Fibroblast of villous mesenchyme (primary cell): ENCODE measurements around the gene TMEM9B. TPM values are rescaled to one million over a fixed set of nuclear protein-coding genes. Genes with fewer than 3 reads are reported as not detected.

ENCODE experiments used
- DNase-seq: peaks from one replicate; pipeline ENCODE4 v3.0.0-alpha.2; 2010; ENCODE audit warnings: low read depth
- H3K4me3 ChIP-seq: 2 replicates; pipeline ENCODE4 v1.5.1; 2011; ENCODE audit warnings: low read depth, mild to moderate bottlenecking, low read length
- small RNA-seq: library from RNA; depleted of rRNA; stranded (forward); fragments of <200 nt; gene quantifications from one replicate; pipeline ENCODE3, GENCODE V24; 2012
- total RNA-seq: library from RNA; depleted of rRNA; stranded (reverse); fragments of >200 nt; gene quantifications from 2 replicates; pipeline ENCODE4 v1.2.3, GENCODE V29; 2012
- TF ChIP-seq, protein P1 (sequence below): IDR thresholded peaks from 2 replicates; pipeline ENCODE4 v1.5.1; 2012; ENCODE audit warnings: low read depth, mild to moderate bottlenecking, low read length; ENCODE audit not compliant: insufficient read depth

The TMEM9B gene
- total RNA-seq, 1 donor, result 43.2 TPM

DNA sequence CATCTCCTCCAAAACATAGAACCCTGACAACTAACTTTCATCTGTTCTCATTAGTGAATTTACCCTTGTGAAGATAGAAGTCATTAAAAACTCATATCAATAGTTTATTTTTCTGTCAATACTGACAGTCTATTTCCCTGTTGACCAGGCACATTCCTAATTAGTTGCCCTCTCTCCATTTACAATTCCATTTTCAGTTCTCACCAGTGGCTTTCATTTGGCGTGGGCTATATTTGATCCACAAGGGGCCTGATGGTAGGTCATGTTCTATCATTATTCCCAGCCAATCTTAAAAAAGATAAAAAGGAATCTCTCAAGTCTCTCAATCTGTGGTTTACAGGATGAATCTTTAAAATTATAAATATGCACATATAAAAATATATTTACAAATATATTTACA is 57.1 kb downstream of the TMEM9B start:
- TF ChIP-seq, protein P1, sequence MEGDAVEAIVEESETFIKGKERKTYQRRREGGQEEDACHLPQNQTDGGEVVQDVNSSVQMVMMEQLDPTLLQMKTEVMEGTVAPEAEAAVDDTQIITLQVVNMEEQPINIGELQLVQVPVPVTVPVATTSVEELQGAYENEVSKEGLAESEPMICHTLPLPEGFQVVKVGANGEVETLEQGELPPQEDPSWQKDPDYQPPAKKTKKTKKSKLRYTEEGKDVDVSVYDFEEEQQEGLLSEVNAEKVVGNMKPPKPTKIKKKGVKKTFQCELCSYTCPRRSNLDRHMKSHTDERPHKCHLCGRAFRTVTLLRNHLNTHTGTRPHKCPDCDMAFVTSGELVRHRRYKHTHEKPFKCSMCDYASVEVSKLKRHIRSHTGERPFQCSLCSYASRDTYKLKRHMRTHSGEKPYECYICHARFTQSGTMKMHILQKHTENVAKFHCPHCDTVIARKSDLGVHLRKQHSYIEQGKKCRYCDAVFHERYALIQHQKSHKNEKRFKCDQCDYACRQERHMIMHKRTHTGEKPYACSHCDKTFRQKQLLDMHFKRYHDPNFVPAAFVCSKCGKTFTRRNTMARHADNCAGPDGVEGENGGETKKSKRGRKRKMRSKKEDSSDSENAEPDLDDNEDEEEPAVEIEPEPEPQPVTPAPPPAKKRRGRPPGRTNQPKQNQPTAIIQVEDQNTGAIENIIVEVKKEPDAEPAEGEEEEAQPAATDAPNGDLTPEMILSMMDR, result no peak
- no peak for DNase-seq
- H3K4me3 ChIP-seq, result no peak overlapping the region

DNA sequence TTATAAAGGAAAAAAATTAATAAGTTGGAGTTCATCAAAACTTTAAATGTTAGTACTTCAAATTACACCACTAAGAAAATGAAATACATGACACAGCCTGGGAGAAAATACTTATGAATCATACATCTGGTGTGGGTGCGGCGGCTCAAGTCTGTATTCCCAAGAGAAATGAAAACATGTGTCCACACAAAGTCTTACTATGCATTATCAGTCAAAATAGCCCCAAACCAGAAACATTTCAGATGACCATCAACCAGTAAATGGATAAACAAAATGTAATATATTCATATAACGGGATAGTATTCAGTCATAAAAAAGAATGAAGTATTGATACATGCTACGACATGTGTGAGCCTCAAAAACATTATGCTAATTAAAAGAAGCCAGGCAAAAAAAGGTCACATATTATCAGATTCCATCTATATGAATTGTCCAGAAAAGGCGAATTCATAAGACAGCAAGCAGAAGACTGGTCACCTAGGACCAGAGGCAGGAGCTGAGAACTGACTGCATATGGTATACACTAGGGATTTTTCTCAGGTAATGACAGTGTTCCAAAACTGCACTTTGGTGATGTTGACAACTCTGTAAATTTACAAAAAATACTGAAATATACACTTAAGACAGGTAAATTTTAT is 58.6 kb downstream of the TMEM9B start:
- DNase-seq, result peak; percentile 89
- no peak overlapping the region for H3K4me3 ChIP-seq
- TF ChIP-seq, protein P1, result no peak

GRCh38 chr11:8899119-8899753 is 65.0 kb downstream of the TMEM9B start:
- no peak for DNase-seq

More at GRCh38 chr11:8899119-8899753, 65.0 kb downstream of the TMEM9B start:
- no peak overlapping the region for H3K4me3 ChIP-seq
- TF ChIP-seq, protein P1, result no peak

Small RNAs within 50 kb of the gene (small RNA-seq; reads per million reads assigned to genes)
- gene RF00019, result not detected

Other genes with a start within 250 kb of the TMEM9B start
- 59.6 and 74.3 TPM in 2 replicates for gene AKIP1, start 53.3 kb downstream of the TMEM9B start, total RNA-seq
- gene C11orf16, start 31.5 kb downstream of the TMEM9B start, total RNA-seq, result not detected in 2 replicates
- not detected in 2 replicates for gene ASCL3, start 21.4 kb downstream of the TMEM9B start, total RNA-seq
- gene NRIP3, start 39.6 kb upstream of the TMEM9B start, total RNA-seq, result 10.8 and 20.9 TPM in 2 replicates
- 0.97 and 1.3 TPM in 2 replicates for gene SCUBE2, start 127.2 kb upstream of the TMEM9B start, total RNA-seq